ENCODE measurements around the gene DGKB. TPM values are rescaled to one million over a fixed set of nuclear protein-coding genes. Genes with fewer than 3 reads are reported as not detected.

Gene DGKB
- total RNA-seq, 6 experiments from 2014 or later: 0.11 to 0.16 (median 0.13) TPM; not detected in 2

- no peaks in the 10 kb centered on the region for H3K4me1 ChIP-seq
- TF ChIP-seq POLR2A (IDR thresholded peaks at IDR 0.05) (no peak), CTCF (IDR thresholded peaks at IDR 0.05) (no peak)
- H3K27ac ChIP-seq: no peak overlapping the region
- DNase-seq (no peak), ATAC-seq (no peak)
- H3K9me3 ChIP-seq: no peaks in the 10 kb centered on the region
- H3K4me3 ChIP-seq: no peak overlapping the region
- intact Hi-C loops (cut with DNase I): no loop called here
- no peaks in the 10 kb centered on the region for H3K36me3 ChIP-seq
- H3K27me3 ChIP-seq: no peaks in the 10 kb centered on the region
Observed at GRCh38 chr7:14398526-14398925, 504.0 kb downstream of the DGKB start.

- no peak overlapping the region for H3K4me3 ChIP-seq
- ATAC-seq (no peak), DNase-seq (no peak)
- H3K36me3 ChIP-seq: no peaks in the 10 kb centered on the region
- no peaks in the 10 kb centered on the region for H3K4me1 ChIP-seq
- H3K27me3 ChIP-seq: no peaks in the 10 kb centered on the region
- intact Hi-C loops (cut with DNase I): no loop called here
- H3K9me3 ChIP-seq: no peaks in the 10 kb centered on the region
- TF ChIP-seq POLR2A (IDR thresholded peaks at IDR 0.05): no peak
- TF ChIP-seq CTCF (IDR thresholded peaks at IDR 0.05): no peak
- no peak overlapping the region for H3K27ac ChIP-seq
Observed at GRCh38 chr7:14395860-14396259, 506.7 kb downstream of the DGKB start.

GRCh38 chr7:14394786-14395185 is 507.8 kb downstream of the DGKB start:
- TF ChIP-seq POLR2A (IDR thresholded peaks at IDR 0.05) (no peak), CTCF (IDR thresholded peaks at IDR 0.05) (no peak)
- intact Hi-C loops (cut with DNase I): no loop called here
- no peaks in the 10 kb centered on the region for H3K36me3 ChIP-seq
- H3K4me1 ChIP-seq: peaks cover 0 to 2% (median 0%) of the 10 kb centered on the region in 4 donors
- H3K27ac ChIP-seq: no peak overlapping the region
- ATAC-seq (peak; percentile 45 to 87 (median 74)), DNase-seq (no peak)
- no peaks in the 10 kb centered on the region for H3K9me3 ChIP-seq
- no peaks in the 10 kb centered on the region for H3K27me3 ChIP-seq
- H3K4me3 ChIP-seq: no peak overlapping the region
- WGBS (ENCODE audit: insufficient coverage, low coverage, low lambda C conversion rate, missing lambda C conversion rate): 8% methylated on average over 2 of the region's 2 CpGs

- H3K4me3 ChIP-seq: no peak overlapping the region
- WGBS (ENCODE audit: insufficient coverage, low coverage, low lambda C conversion rate, missing lambda C conversion rate): 17% methylated on average over 4 of the region's 4 CpGs
- no peaks in the 10 kb centered on the region for H3K9me3 ChIP-seq
- H3K4me1 ChIP-seq: peaks cover 0 to 5% (median 0%) of the 10 kb centered on the region in 4 donors
- H3K27me3 ChIP-seq: no peaks in the 10 kb centered on the region
- ATAC-seq: peak in 3 of 4 donors; percentile 51 to 73 (median 64)
- DNase-seq: no peak
- no peak overlapping the region for H3K27ac ChIP-seq
- TF ChIP-seq POLR2A (IDR thresholded peaks at IDR 0.05) (no peak), CTCF (IDR thresholded peaks at IDR 0.05) (no peak)
- no peaks in the 10 kb centered on the region for H3K36me3 ChIP-seq
- intact Hi-C loops (cut with DNase I): no loop called here
Observed at GRCh38 chr7:14389595-14389994, 513.0 kb downstream of the DGKB start.

GRCh38 chr7:14389181-14389591 is 513.4 kb downstream of the DGKB start:
- Histone ChIP-seq H3K4me3 (no peak overlapping the region), H3K36me3 (no peaks in the 10 kb centered on the region), H3K9me3 (no peaks in the 10 kb centered on the region), H3K27ac (no peak overlapping the region), H3K4me1 (peaks cover 0 to 5% (median 0%) of the 10 kb centered on the region in 4 donors), H3K27me3 (no peaks in the 10 kb centered on the region)
- intact Hi-C loops (cut with DNase I): no loop called here
- WGBS (ENCODE audit: insufficient coverage, low coverage, low lambda C conversion rate, missing lambda C conversion rate): 55% methylated on average over 5 of the region's 5 CpGs
- ATAC-seq (peak; percentile 29 to 59 (median 42)), DNase-seq (no peak)
- TF ChIP-seq POLR2A (IDR thresholded peaks at IDR 0.05): no peak
- TF ChIP-seq CTCF (IDR thresholded peaks at IDR 0.05): no peak
